Measurements from ENCODE around the gene CHMP2A.

- no peak for TF ChIP-seq POLR2A (IDR thresholded peaks at IDR 0.05)
- peak in 1 of 4 experiments; percentile 6 for TF ChIP-seq CTCF (IDR thresholded peaks at IDR 0.05)
- no peak for TF ChIP-seq POLR2AphosphoS5 (IDR thresholded peaks at IDR 0.05)
- TF ChIP-seq EP300 (IDR thresholded peaks at IDR 0.05), result no peak
Observed at GRCh38 chr19:58560921-58561320, 6.0 kb upstream of the CHMP2A start.

Measured in gastroesophageal sphincter (tissue), 3 donors.